Stimulated activated CD4-positive, alpha-beta T cell treated with anti-CD3 and anti-CD28 coated beads, Interleukin-2, amount 100 ng/mL, for 48 hours (primary cell): ENCODE results near the gene DUSP9.

Source experiments
- DNase-seq, 2 donors: peaks; one replicate each; pipeline ENCODE4 v3.0.0-alpha.2; 2020

The DUSP9 gene

DNA sequence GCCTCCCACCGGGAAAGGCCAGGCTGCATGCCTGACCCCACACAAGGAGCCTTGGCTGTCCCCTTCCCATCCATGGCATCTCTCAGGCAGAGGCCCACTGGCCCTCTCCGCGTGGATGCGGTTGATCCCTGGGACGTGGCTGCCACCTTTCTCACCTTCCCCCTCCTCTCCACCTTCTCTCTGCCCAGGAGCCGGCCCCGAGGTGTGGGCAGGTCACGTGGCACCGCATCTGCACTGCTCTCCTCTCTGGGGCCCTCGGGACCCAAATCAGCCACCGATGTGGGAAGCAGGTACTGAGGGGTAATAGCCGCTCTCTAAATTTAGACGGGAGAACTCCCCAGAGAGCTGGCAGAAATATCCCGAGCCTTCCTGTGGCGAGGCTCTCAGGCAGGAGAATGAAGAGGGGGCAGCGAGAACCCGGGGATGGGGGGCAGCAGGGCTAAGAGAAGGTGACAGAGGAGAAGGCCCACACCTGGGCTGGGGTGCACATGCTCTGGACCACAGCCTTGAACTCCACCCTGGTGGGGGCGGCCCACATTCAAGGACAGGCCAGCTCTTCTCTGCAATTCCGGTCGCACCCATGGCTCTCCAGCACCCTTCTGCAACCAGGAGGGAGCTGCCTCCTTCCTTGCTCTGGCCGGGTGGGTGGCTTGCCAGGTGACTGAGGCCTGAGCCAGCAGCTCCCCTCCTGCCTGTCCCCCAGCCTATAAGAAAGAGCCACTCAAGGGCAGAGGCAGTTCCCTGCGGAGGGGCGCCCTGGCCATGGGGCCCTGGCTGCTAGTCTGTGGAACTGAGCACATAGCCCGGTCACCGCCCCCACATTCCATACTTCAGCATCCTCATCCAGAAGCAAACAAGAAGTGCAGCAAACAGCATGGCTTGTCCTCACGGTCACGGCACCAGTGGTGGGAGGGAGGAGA lies 9.6 kb upstream of the DUSP9 start:
- no peak for DNase-seq

- no peak for DNase-seq
Observed at GRCh38 chrX:153638041-153638371, 9.0 kb upstream of the DUSP9 start.

DNA sequence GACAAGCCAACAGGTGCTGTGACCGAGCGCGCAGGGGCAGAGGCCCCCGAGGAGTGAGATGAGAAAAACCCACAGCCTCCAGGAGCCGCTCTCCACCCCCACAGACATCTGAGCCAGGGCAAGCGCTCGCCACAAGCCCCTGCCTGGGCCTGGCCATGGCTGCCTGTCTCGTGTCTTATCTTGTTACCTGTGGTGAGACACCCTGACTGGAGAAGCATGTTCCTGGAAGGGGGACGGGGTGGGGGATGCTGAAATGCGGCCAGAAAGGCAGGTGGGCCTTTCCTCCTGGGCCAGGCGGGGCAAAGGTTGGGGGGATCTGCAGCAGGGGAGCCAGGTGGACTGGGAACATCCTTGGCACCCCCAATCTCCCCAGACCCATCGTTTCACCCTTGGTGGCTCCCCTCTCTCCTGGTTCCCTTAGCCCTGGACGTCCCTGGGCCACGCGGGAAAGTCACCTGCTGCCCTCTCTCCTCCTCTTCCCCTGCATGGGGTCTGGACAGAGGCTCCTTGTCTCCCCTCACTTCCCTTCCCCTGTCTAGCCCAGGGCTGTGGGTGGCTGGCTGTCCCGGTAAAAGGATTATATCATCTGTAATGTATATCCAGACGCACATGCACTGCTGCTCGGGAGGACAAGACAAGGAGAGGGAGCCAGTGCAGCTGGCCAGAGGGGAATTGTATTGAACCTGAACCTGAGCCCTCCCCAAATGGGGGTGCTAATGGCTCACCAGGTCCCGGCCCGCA lies 8.4 kb upstream of the DUSP9 start:
- no peak for DNase-seq

GRCh38 chrX:153639177-153640044 lies 7.6 kb upstream of the DUSP9 start:
- no peak for DNase-seq

GRCh38 chrX:153640045-153640686 lies 6.8 kb upstream of the DUSP9 start:
- DNase-seq, result no peak

DNA sequence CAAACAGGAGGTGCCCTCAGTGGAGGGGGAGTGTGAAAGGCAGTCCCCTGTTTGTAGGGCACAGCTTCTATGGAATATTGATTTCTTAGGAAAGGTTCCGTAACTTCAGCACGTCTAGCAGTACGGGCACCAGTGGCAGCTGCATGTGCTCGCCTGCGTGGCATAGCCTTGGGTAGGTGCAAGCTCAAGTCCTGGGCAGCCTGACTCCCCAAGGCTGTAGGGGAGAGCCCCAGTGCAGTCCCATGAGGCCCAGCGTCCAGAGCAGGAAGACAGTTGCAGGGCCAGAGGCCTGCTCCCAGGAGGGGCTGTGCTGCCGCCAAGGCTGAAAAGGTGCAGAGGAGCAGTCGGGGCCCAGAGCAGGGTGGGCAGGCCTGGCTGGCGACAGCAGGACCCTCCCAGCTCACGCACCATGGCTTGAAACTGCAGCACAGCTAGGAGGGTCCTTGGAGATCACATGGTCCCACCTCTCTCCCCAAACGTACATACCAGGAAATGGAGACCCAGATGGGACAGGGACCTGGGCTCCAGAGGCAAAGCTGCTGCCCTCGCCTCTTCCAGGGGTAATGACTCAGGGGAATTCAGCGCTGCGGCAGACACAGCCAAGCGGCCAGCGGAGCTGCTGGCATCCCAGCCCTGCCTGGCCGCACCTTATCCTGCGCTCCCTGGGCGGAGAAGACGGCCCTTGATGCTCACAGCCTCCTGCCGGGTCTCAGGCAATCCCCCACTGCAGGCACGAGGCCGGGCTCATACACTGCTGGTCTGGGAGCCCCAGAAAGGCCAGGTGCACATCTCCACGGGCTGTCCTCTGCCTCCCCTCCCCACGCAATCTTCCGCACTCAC lies 6.0 kb upstream of the DUSP9 start:
- DNase-seq, result no peak

DNA sequence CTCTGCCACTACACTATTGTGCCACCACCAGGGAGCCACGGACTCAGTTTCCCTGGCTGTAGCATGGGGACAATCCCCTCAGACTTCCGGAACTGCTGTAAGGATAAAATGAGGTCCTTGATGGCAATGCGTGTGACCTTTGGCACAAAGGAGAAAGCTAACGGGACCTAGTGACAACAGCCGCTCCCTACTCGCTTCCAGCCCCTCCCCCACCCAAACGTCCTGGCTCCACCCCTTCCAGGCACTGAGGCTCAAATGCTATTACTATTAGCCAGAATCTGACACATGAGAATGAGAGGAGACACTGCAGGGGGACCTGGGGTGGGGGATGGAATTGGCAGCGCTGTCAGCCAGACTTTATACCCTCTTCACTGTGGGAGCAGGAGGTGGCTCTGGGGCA lies 5.4 kb upstream of the DUSP9 start:
- DNase-seq, result no peak

- DNase-seq, result no peak
Observed at GRCh38 chrX:153642051-153642654, 4.8 kb upstream of the DUSP9 start.

GRCh38 chrX:153642655-153643430 lies 4.2 kb upstream of the DUSP9 start:
- no peak for DNase-seq

DNA sequence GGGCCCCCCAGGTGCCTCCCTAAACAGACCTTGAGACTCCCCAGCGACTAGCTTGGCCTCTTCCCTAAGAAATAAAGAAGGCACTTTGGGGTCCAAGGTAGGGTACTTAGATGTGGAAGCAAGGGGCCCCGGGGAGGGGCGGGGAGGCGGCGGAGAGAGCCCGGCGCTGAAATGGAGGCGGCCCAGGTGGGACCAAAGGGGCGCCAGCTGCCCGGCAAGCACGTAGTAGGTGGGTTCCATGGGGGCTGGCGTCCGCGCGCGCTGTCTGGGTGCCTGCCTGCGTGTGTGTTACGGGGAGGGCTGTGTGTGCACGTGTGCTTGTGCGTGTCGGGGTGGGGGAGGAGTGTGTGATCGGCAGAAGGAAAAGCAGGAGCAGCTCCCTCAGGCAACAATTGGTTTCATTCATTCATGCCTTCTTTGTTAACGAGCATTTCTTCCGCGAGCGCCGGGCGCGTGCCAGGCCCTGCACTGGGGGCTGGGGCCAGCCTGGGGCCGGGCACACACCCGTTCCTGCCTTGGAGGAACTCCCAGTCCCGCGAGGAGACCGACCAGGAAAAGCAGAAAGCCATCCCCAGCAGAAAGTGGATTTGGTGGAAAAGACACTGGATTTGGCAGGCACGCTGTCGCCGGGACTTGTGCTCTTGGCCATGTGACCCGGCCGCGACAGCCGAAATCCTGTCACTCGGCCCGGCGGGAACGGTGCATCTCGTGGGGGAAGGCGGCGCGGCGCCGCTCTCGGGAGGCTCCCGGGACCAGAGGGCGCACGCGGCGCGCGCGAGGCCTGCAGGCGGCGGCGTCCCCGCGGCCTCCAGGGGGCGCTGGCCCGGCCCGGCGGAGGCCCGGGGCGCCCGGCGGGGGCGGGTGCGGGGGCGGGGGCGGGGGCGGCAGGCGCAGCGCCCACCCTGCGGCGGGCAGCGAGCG lies 3.3 kb upstream of the DUSP9 start:
- DNase-seq, result no peak

DNA sequence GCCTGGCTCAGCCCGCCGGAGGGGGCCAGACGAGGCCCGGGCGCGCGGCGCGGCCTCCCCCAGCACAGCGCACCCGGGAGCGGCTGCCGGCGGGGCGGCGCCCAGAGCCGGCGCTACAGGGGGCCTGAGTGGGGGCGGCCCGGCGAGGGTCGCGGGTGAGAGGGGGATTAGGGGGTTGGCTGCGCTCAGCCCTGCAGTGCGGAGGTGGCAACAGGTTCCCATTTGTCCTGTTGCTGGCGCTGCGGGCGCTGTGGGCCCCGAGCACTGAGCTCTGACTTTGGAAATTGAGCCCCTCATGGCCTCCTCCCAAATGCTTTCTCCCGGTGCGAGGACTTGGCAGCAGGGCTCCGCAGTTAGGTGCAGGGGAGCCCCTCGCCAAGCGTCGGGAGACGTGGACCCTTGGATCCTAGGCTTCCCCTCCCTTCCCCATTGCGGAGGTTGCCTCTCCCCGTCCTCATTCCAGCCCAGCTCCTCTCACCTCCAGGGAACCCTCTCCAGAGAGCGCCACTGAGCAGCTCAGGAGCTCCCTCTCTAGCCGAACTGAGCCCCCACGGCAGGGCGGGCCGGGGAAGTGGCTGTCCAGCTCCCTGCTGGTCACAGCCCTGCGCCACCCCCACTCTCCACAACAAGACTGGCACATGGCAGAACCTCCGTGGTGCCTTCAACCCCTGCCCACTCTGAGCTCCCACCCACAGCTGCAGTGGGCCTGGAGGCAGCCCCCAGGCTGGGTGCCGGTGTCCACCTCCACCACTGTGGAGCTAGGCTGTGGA lies 2.5 kb upstream of the DUSP9 start:
- no peak for DNase-seq

DNA sequence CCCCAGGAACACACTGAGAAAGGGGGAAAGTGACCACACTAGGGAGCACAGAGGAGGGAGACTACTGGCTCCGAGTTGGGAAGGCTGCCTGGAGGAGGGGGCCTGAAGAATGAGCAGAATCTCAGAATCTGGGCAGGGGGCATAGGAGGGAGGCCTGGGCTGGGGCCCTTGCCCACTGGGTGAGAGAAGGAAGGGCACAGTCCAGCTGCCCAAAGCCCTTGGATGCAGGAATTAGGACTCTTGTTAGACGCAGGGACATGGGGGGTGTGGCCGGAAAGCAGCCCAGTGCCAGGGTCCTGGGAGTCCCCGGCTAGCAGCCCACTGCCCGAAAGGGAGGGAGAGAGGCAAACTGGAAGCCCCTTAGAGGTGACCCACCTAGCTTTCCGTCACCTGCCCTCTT lies 1.9 kb upstream of the DUSP9 start:
- no peak for DNase-seq

- no peak for DNase-seq
Observed at GRCh38 chrX:153645921-153646488, 998 bp upstream of the DUSP9 start.

- no peak for DNase-seq
Observed at GRCh38 chrX:153647461-153648357, 706 bp downstream of the DUSP9 start.

- no peak for DNase-seq
Observed at GRCh38 chrX:153648358-153649177, 1.6 kb downstream of the DUSP9 start.
